Measurements from ENCODE around the gene KBTBD2.
"Not testable (repeated sequence)": the region's sequence is repeated elsewhere in the genome, so short reads cannot be mapped to it uniquely, and the experiment has no call there.

Gene KBTBD2

DNA sequence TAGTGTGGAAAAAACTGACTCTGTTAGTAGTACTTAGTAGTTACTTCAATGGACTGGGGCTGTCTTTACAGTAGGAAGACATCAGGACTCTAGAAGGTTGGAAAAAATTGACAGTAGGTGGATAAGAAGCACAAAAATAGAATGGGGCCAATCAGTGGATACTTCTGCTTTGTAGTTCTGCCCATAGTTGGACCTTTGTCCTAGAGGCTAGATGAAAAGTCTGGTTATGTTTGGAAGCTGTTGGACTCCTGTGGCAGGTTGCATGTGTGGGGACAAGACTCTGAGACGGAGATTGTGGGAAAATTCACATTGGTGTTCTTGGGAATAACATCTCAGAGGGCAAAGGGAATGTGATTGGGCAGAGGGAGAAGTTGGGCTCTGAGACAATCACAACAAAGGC lies 18.6 kb upstream of the KBTBD2 start:
- TF ChIP-seq, protein P1, sequence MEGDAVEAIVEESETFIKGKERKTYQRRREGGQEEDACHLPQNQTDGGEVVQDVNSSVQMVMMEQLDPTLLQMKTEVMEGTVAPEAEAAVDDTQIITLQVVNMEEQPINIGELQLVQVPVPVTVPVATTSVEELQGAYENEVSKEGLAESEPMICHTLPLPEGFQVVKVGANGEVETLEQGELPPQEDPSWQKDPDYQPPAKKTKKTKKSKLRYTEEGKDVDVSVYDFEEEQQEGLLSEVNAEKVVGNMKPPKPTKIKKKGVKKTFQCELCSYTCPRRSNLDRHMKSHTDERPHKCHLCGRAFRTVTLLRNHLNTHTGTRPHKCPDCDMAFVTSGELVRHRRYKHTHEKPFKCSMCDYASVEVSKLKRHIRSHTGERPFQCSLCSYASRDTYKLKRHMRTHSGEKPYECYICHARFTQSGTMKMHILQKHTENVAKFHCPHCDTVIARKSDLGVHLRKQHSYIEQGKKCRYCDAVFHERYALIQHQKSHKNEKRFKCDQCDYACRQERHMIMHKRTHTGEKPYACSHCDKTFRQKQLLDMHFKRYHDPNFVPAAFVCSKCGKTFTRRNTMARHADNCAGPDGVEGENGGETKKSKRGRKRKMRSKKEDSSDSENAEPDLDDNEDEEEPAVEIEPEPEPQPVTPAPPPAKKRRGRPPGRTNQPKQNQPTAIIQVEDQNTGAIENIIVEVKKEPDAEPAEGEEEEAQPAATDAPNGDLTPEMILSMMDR (IDR thresholded peaks at IDR 0.05; ENCODE audit: control extremely low read depth, extremely low read depth, low read depth, missing control alignments) = no peak
- DNase-seq (ENCODE audit: extremely low spot score) = no peak
- ChIA-PET POLR2A (no interaction called here), CTCF (no interaction called here)

DNA sequence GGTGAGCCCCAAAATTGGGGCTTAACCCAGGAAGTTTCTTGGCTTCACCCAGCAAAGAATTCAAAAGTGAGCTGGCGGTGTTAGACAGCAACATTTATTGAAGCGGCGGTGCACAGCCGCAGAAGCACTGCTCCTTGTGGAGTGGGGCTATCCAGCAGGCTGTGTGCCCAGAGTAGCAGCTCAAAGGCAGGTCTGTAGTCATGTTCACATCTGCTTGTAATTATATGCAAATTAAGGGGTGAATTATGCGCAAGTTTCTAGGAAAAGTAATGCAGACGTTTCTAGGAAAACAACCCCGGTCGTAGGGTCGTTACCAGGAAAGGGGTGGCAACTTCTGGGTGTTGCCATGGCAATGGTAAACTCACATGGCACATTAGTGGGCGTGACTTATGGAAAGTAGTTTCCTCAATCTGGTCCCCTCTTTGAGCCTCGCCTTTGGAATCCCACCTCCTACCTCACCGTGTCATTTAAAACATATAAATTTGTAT lies 13.7 kb upstream of the KBTBD2 start:
- DNase-seq (ENCODE audit: extremely low spot score) = peak; percentile 23
- TF ChIP-seq, protein P1 (IDR thresholded peaks at IDR 0.05; ENCODE audit: control extremely low read depth, extremely low read depth, low read depth, missing control alignments) = no peak
- POLR2A ChIA-PET = no interaction called here
- CTCF ChIA-PET = interaction anchor here (0.8 to 1.5 kb wide), 3 partner anchors 12 to 203 kb away, joined by 3 to 6 read pairs (median 4); no protein-coding TSS in a partner anchor

DNA sequence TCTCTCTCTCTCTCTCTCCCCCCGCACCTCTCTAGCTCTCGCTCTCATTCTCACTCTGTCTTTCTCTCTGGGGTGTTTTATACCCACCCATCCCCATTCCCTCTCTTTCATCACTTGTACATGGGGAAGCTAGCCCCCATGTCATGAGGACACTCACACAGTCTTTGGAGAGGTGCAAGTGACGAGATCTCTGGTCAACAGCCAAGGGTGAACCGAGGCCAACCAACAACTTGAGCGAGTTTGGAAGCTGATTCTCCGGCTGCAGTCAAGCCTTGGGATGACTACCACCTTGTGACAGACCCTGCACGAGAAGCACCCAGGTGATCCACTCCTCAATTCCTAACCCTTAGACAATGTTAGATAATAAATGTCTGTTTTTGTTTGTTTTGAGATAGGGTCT lies 10.1 kb upstream of the KBTBD2 start:
- CTCF ChIA-PET = interaction anchor here (0.8 to 1.3 kb wide), 3 partner anchors 9 to 42 kb away, joined by 3 to 6 read pairs (median 4); no protein-coding TSS in a partner anchor
- POLR2A ChIA-PET = no interaction called here
- no peak for DNase-seq (ENCODE audit: extremely low spot score)
- TF ChIP-seq, protein P1 (IDR thresholded peaks at IDR 0.05; ENCODE audit: control extremely low read depth, extremely low read depth, low read depth, missing control alignments) = no peak

DNA sequence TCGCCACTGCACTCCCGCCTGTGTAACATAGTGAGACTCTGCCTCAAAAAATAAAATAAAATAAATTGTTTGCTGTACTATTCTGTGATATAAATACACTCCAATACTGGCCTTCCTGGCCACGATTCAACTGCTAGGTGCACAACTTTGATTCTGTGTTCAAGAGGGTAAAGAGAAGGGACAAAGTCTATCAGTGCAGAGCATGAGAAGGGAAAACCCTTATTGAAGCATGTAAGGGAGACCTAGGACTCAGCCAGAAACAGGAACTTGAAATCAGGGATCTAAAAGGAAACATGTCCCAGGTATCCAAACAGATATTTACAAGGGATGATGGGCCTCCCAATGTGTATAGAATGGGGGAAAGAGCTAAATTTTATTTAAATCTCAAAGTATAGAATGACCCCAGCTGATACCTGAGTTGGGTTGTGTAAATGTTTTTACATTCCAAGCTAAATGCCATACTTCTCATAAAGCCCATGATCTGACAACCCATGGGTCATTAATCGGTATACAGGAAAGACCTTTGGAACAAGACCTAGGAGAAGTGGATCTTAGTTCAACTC lies 9.0 kb upstream of the KBTBD2 start:
- TF ChIP-seq, protein P1 (IDR thresholded peaks at IDR 0.05; ENCODE audit: control extremely low read depth, extremely low read depth, low read depth, missing control alignments) = no peak
- ChIA-PET CTCF (interaction anchor here (0.8 to 2.0 kb wide), 5 partner anchors 8 to 54 kb away, joined by 3 to 6 read pairs (median 4); no protein-coding TSS in a partner anchor), POLR2A (no interaction called here)
- no peak for DNase-seq (ENCODE audit: extremely low spot score)

DNA sequence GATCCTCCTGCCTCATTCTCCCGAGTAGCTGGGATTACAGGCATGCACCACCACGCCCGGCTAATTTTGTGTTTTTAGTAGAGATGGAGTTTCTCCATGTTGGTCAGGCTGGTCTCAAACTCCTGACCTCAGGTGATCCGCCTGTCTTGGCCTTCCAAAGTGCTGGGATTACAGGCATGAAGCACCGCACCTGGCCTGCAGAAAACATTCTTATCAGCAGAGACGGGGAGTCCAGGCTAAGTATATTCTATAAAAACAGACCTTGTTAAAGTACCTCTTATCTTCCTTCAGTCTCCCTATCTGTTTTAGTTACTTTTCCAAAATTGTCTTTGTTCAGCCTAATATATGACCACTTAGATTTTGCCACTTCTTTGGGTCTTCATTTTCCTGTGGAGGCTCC lies 5.8 kb upstream of the KBTBD2 start:
- DNase-seq (ENCODE audit: extremely low spot score); POLR2A ChIA-PET: not testable (repeated sequence)
- CTCF ChIA-PET = interaction anchor here (1.0 kb wide), 1 partner anchor 17 kb away, joined by 4 read pairs; no protein-coding TSS in a partner anchor

DNA sequence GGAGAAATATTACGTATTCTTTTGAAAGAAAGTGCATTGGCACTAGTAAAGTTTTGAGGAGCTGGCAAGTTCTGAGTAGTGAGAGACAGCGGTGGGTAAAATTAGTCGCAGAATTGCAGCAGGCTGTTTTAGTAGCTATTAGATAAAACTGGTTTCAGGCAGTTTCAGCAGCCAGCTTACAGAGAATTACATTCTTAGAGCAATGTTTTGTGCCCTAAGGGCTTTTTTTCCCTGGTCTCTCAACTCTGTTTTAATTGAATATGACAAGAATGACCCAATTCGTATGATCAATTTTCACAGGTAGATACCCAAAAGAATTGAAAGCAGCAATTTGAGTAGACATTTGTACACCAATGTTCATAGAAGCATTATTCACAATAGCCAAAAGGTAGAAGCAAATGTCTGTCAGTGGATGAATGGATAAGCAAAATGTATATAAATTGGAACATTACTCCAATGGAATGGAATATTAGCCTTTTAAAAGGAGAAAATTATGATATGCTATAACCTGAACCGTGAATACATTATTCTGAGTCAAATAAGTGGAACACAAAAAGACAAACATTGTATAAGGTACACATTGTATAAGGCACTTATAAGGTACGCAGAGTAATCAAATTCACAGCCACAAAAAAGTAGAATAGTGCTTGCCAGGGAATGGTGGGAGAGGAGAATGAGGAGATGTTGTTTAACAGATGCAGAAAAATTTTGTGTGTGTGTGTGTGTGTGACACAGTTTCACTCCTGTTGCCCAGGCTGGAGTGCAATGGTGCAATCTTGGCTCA lies 5.2 kb upstream of the KBTBD2 start:
- TF ChIP-seq, protein P1 (IDR thresholded peaks at IDR 0.05; ENCODE audit: control extremely low read depth, extremely low read depth, low read depth, missing control alignments) = no peak
- POLR2A ChIA-PET = no interaction called here
- CTCF ChIA-PET = no interaction called here
- DNase-seq (ENCODE audit: extremely low spot score) = no peak

DNA sequence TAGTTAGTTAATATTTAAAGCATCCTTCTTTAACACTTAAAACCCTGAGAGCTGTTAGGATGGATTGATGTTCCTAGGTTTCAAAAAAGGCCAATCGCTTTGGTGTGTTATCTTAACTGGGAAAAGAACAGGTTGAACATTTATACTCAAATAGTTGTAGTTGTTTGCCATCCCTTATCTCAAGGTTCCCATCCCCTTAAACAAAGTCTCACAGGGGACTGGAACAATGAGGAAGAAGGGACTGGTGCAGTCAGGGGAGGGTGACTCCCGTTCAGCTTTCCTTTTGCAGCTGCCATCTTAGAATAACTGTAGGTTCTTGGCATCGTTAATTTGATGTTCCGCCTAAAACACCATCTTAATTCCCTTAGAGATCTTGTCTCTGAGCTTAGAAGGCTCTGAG lies 2.6 kb upstream of the KBTBD2 start:
- TF ChIP-seq, protein P1 (IDR thresholded peaks at IDR 0.05; ENCODE audit: control extremely low read depth, extremely low read depth, low read depth, missing control alignments) = no peak
- CTCF ChIA-PET = interaction anchor here (0.6 to 2.3 kb wide), 3 partner anchors 12 to 48 kb away, joined by 3 to 8 read pairs (median 5); no protein-coding TSS in a partner anchor
- no peak for DNase-seq (ENCODE audit: extremely low spot score)
- POLR2A ChIA-PET = no interaction called here
